H9 (cell line): ENCODE data around the gene TCEA3. TPM values are rescaled to one million over a fixed set of nuclear protein-coding genes. Genes with fewer than 3 reads are reported as not detected.

Experiments used
- DNase-seq: peaks from one replicate; pipeline ENCODE4 v3.0.0-alpha.2; 2017
- H2AFZ ChIP-seq: one replicate; pipeline ENCODE4 v1.6.1; 2013; ENCODE audit warnings: mild to moderate bottlenecking, low read length, control low read depth, moderate library complexity
- H2AK5ac ChIP-seq: 2 replicates; pipeline ENCODE4 v1.6.1; 2013; ENCODE audit warnings: low read length, control low read depth, mixed read lengths; ENCODE audit not compliant: insufficient read length
- H2BK120ac ChIP-seq: one replicate; pipeline ENCODE4 v1.6.1; 2013; ENCODE audit warnings: low read depth, mild to moderate bottlenecking, low read length, control low read depth, inconsistent platforms; ENCODE audit not compliant: poor library complexity, severe bottlenecking
- H2BK12ac ChIP-seq: 2 replicates; pipeline ENCODE4 v1.6.1; 2013; ENCODE audit warnings: low read length, control low read depth, mixed read lengths, low read depth; ENCODE audit not compliant: insufficient read length
- H2BK15ac ChIP-seq: 2 replicates; pipeline ENCODE4 v1.6.1; 2013; ENCODE audit warnings: low read depth, low read length, control low read depth
- H2BK20ac ChIP-seq: one replicate; pipeline ENCODE4 v1.6.1; 2013; ENCODE audit warnings: low read depth, mild to moderate bottlenecking, low read length, control low read depth, inconsistent platforms; ENCODE audit not compliant: poor library complexity, severe bottlenecking
- H2BK5ac ChIP-seq: 2 replicates; pipeline ENCODE4 v1.6.1; 2013; ENCODE audit warnings: low read length, control low read depth, mixed read lengths; ENCODE audit not compliant: insufficient read length
- H3K14ac ChIP-seq: 2 replicates; pipeline ENCODE4 v1.6.1; 2013; ENCODE audit warnings: low read length, control low read depth; ENCODE audit not compliant: insufficient read depth
- H3K18ac ChIP-seq: 2 replicates; pipeline ENCODE4 v1.6.1; 2013; ENCODE audit warnings: low read depth, mild to moderate bottlenecking, mixed read lengths, low read length, control low read depth; ENCODE audit not compliant: insufficient read length
- H3K23ac ChIP-seq: 2 replicates; pipeline ENCODE4 v1.6.1; 2013; ENCODE audit warnings: low read length, control low read depth, mixed read lengths, low read depth; ENCODE audit not compliant: insufficient read length
- H3K23me2 ChIP-seq: 2 replicates; pipeline ENCODE4 v1.6.1; 2013; ENCODE audit warnings: low read depth, mild to moderate bottlenecking, mixed read lengths, low read length, control low read depth; ENCODE audit not compliant: insufficient read length, poor library complexity, severe bottlenecking
- H3K27ac ChIP-seq: 2 replicates; pipeline ENCODE4 v1.5.1; 2013; ENCODE audit warnings: low read length, control low read depth, mixed read lengths, low read depth; ENCODE audit not compliant: insufficient read length
- H3K27me3 ChIP-seq: 2 replicates; pipeline ENCODE4 v1.6.1; 2013; ENCODE audit warnings: low read length, control low read depth, inconsistent platforms; ENCODE audit not compliant: insufficient read depth
- H3K4ac ChIP-seq: 2 replicates; pipeline ENCODE4 v1.6.1; 2013; ENCODE audit warnings: low read depth, mild to moderate bottlenecking, control low read depth, inconsistent platforms, low read length, moderate library complexity
- H3K4me1 ChIP-seq: 2 replicates; pipeline ENCODE4 v1.6.1; 2013; ENCODE audit warnings: low read length, control low read depth, inconsistent platforms; ENCODE audit not compliant: insufficient read depth
- H3K4me2 ChIP-seq: 2 replicates; pipeline ENCODE4 v1.6.1; 2013; ENCODE audit warnings: low read length, control low read depth, mixed read lengths; ENCODE audit not compliant: insufficient read length, insufficient read depth
- H3K56ac ChIP-seq: 2 replicates; pipeline ENCODE4 v1.6.1; 2013; ENCODE audit warnings: low read depth, mild to moderate bottlenecking, mixed read lengths, low read length, control low read depth; ENCODE audit not compliant: insufficient read length
- H3K79me1 ChIP-seq: 2 replicates; pipeline ENCODE4 v1.6.1; 2013; ENCODE audit warnings: low read depth, mild to moderate bottlenecking, moderate library complexity, low read length, control low read depth, inconsistent platforms; ENCODE audit not compliant: insufficient read depth, poor library complexity, severe bottlenecking
- H3K79me2 ChIP-seq: 2 replicates; pipeline ENCODE4 v1.6.1; 2013; ENCODE audit warnings: low read length, control low read depth, inconsistent platforms; ENCODE audit not compliant: insufficient read depth
- H3K9ac ChIP-seq: 2 replicates; pipeline ENCODE4 v1.6.1; 2013; ENCODE audit warnings: low read length, control low read depth, mixed read lengths; ENCODE audit not compliant: insufficient read length; ENCODE audit errors: extremely low read depth
- H3K9me3 ChIP-seq: one replicate; pipeline ENCODE4 v1.6.1; 2013; ENCODE audit warnings: low read depth, low read length, inconsistent platforms; ENCODE audit not compliant: control insufficient read depth
- H3T11ph ChIP-seq: one replicate; pipeline ENCODE4 v1.6.1; 2013; ENCODE audit warnings: mild to moderate bottlenecking, low read length, control low read depth, inconsistent platforms
- H4K20me1 ChIP-seq: one replicate; pipeline ENCODE4 v1.6.1; 2013; ENCODE audit not compliant: control insufficient read depth, insufficient read length, insufficient read depth
- H4K5ac ChIP-seq: 2 replicates; pipeline ENCODE4 v1.6.1; 2013; ENCODE audit warnings: low read depth, mild to moderate bottlenecking, mixed read lengths, low read length, control low read depth; ENCODE audit not compliant: insufficient read length
- H4K8ac ChIP-seq: replicated peaks from 2 replicates; pipeline ENCODE4 v1.6.1; 2013; ENCODE audit warnings: low read length, control low read depth, mixed read lengths, low read depth; ENCODE audit not compliant: insufficient read length
- H4K91ac ChIP-seq: 2 replicates; pipeline ENCODE4 v1.6.1; 2013; ENCODE audit warnings: low read depth, mild to moderate bottlenecking, moderate library complexity, mixed read lengths, low read length, control low read depth; ENCODE audit not compliant: insufficient read length
- H3K27ac Mint-ChIP-seq, 3 experiments: 2 replicates in 2 of 3; 3 replicates in 1 of 3; pipeline ENCODE4 v1.8.0; 2020 to 2021; ENCODE audit warnings: mixed read lengths in 3 of 3, mild to moderate bottlenecking in 1 of 3, moderate library complexity in 1 of 3
- H3K27me3 Mint-ChIP-seq: 2 replicates; pipeline ENCODE4 v1.8.0; 2021; ENCODE audit warnings: low read depth, mild to moderate bottlenecking, moderate library complexity, mixed read lengths
- H3K36me3 Mint-ChIP-seq, 3 experiments: 2 replicates in 2 of 3; 3 replicates in 1 of 3; pipeline ENCODE4 v1.8.0; 2020 to 2021; ENCODE audit warnings: low read depth in 3 of 3, mixed read lengths in 3 of 3; ENCODE audit not compliant: insufficient read depth in 1 of 3
- H3K4me1 Mint-ChIP-seq, 2 experiments: 2 replicates each; pipeline ENCODE4 v1.8.0; 2020; ENCODE audit warnings: mixed read lengths in 2 of 2
- H3K4me3 Mint-ChIP-seq, 2 experiments: 2 replicates in 1 of 2; 3 replicates in 1 of 2; pipeline ENCODE4 v1.8.0; 2020 to 2021; ENCODE audit warnings: mild to moderate bottlenecking in 2 of 2, mixed read lengths in 2 of 2, moderate library complexity in 1 of 2
- H3K9me3 Mint-ChIP-seq, 2 experiments: 2 replicates in 1 of 2; 3 replicates in 1 of 2; pipeline ENCODE4 v1.8.0; 2020; ENCODE audit warnings: mild to moderate bottlenecking in 2 of 2, mixed read lengths in 2 of 2, moderate library complexity in 1 of 2
- WGBS: extraction: QIAGEN DNeasy Blood & Tissue Kit; methylation state at CpG from one replicate; pipeline ENCODE4 v1.1.7; 2013; ENCODE audit warnings: missing lambda C conversion rate, low lambda C conversion rate, mixed read lengths; ENCODE audit not compliant: insufficient read length; ENCODE audit errors: extremely low coverage; 5-methylcytosine and 5-hydroxymethylcytosine counted together
- total RNA-seq: library from RNA; stranded (reverse); gene quantifications from 2 replicates; pipeline ENCODE4 v1.2.1, GENCODE V29; 2021
- TF ChIP-seq, protein P1 (sequence below): fragments of 200-600 bp; sonication (generic); conservative IDR thresholded peaks from 3 replicates; pipeline ENCODE4 v1.8.0; 2021; ENCODE audit warnings: antibody characterized with exemption, mild to moderate bottlenecking

The TCEA3 gene
- total RNA-seq, 1 experiment from 2014 or later, result 0.37 TPM

DNA sequence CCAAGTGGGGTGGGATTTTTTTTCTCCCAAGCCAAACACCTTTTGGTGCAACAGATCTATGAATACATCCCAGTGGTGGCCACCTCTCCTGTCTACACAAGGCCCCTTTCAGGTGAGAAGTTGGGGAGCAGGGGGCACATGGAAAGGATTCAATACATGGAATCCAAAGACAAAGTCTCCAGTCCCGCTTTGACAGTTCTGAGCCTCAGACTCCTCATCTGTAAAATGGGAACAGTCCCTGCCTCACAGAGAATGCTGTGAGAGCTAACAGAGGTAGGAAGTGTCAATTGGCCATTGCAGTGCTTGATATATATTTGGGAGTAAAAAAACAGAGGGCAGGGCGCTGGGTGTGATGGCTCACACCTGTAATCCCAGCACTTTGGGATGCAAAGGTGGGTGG lies 28.2 kb downstream of the TCEA3 start:
- DNase-seq, result no peak
- Mint-ChIP-seq H3K4me1 (peaks cover 17 to 18% of the 10 kb centered on the region in 2 experiments), H3K27me3 (no peaks in the 10 kb centered on the region), H3K4me3 (peak overlapping the region in 1 of 2 experiments; percentile 27; a peak in 1 of 5 replicates), H3K36me3 (no peaks in the 10 kb centered on the region), H3K27ac (no peak overlapping the region), H3K9me3 (peaks cover 0 to 5% of the 10 kb centered on the region in 2 experiments; a peak in 1 of 5 replicates)
- H2BK12ac ChIP-seq, result no peak overlapping the region
- no peak overlapping the region for H3K4ac ChIP-seq
- no peaks in the 10 kb centered on the region for H3K79me2 ChIP-seq
- TF ChIP-seq, protein P1, sequence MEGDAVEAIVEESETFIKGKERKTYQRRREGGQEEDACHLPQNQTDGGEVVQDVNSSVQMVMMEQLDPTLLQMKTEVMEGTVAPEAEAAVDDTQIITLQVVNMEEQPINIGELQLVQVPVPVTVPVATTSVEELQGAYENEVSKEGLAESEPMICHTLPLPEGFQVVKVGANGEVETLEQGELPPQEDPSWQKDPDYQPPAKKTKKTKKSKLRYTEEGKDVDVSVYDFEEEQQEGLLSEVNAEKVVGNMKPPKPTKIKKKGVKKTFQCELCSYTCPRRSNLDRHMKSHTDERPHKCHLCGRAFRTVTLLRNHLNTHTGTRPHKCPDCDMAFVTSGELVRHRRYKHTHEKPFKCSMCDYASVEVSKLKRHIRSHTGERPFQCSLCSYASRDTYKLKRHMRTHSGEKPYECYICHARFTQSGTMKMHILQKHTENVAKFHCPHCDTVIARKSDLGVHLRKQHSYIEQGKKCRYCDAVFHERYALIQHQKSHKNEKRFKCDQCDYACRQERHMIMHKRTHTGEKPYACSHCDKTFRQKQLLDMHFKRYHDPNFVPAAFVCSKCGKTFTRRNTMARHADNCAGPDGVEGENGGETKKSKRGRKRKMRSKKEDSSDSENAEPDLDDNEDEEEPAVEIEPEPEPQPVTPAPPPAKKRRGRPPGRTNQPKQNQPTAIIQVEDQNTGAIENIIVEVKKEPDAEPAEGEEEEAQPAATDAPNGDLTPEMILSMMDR, result no peak
- no peak overlapping the region for H3K56ac ChIP-seq
- H4K5ac ChIP-seq, result no peak overlapping the region
- no peaks in the 10 kb centered on the region for H3K23me2 ChIP-seq
- H3T11ph ChIP-seq, result no peak overlapping the region
- no peaks in the 10 kb centered on the region for H3K79me1 ChIP-seq
- no CpG with 5 or more reads among the region's 2 CpGs for WGBS
- H3K9me3 ChIP-seq, result peaks cover 7% of the 10 kb centered on the region
- H3K27ac ChIP-seq, result no peak overlapping the region
- H3K4me2 ChIP-seq, result no peak overlapping the region
- no peak overlapping the region for H2AK5ac ChIP-seq
- no peaks in the 10 kb centered on the region for H4K20me1 ChIP-seq
- no peak overlapping the region for H2BK20ac ChIP-seq
- H2BK15ac ChIP-seq, result no peak overlapping the region
- H4K8ac ChIP-seq, result no peak overlapping the region
- no peak overlapping the region for H3K23ac ChIP-seq
- H3K4me1 ChIP-seq, result no peaks in the 10 kb centered on the region; the same call in 1 of the 2 replicates
- H2BK5ac ChIP-seq, result no peak overlapping the region
- no peak overlapping the region for H2BK120ac ChIP-seq
- H3K27me3 ChIP-seq, result peaks cover 36% of the 10 kb centered on the region; the same call in 1 of the 2 replicates
- H4K91ac ChIP-seq, result no peak overlapping the region
- H3K18ac ChIP-seq, result no peak overlapping the region
- no peak overlapping the region for H3K14ac ChIP-seq
- no peak overlapping the region for H3K9ac ChIP-seq
- H2AFZ ChIP-seq, result no peak overlapping the region
